H9 (cell line): Measurements from ENCODE around the gene TMEM202. TPM values are rescaled to one million over a fixed set of nuclear protein-coding genes. Genes with fewer than 3 reads are reported as not detected.

Experiments used
- DNase-seq: peaks from one replicate; pipeline ENCODE4 v3.0.0-alpha.2; 2017
- H2AFZ ChIP-seq: one replicate; pipeline ENCODE4 v1.6.1; 2013; ENCODE audit warnings: mild to moderate bottlenecking, low read length, control low read depth, moderate library complexity
- H2AK5ac ChIP-seq: 2 replicates; pipeline ENCODE4 v1.6.1; 2013; ENCODE audit warnings: low read length, control low read depth, mixed read lengths; ENCODE audit not compliant: insufficient read length
- H2BK120ac ChIP-seq: one replicate; pipeline ENCODE4 v1.6.1; 2013; ENCODE audit warnings: low read depth, mild to moderate bottlenecking, low read length, control low read depth, inconsistent platforms; ENCODE audit not compliant: poor library complexity, severe bottlenecking
- H2BK12ac ChIP-seq: 2 replicates; pipeline ENCODE4 v1.6.1; 2013; ENCODE audit warnings: low read length, control low read depth, mixed read lengths, low read depth; ENCODE audit not compliant: insufficient read length
- H2BK15ac ChIP-seq: 2 replicates; pipeline ENCODE4 v1.6.1; 2013; ENCODE audit warnings: low read depth, low read length, control low read depth
- H2BK20ac ChIP-seq: one replicate; pipeline ENCODE4 v1.6.1; 2013; ENCODE audit warnings: low read depth, mild to moderate bottlenecking, low read length, control low read depth, inconsistent platforms; ENCODE audit not compliant: poor library complexity, severe bottlenecking
- H2BK5ac ChIP-seq: 2 replicates; pipeline ENCODE4 v1.6.1; 2013; ENCODE audit warnings: low read length, control low read depth, mixed read lengths; ENCODE audit not compliant: insufficient read length
- H3K14ac ChIP-seq: 2 replicates; pipeline ENCODE4 v1.6.1; 2013; ENCODE audit warnings: low read length, control low read depth; ENCODE audit not compliant: insufficient read depth
- H3K18ac ChIP-seq: 2 replicates; pipeline ENCODE4 v1.6.1; 2013; ENCODE audit warnings: low read depth, mild to moderate bottlenecking, mixed read lengths, low read length, control low read depth; ENCODE audit not compliant: insufficient read length
- H3K23ac ChIP-seq: 2 replicates; pipeline ENCODE4 v1.6.1; 2013; ENCODE audit warnings: low read length, control low read depth, mixed read lengths, low read depth; ENCODE audit not compliant: insufficient read length
- H3K23me2 ChIP-seq: 2 replicates; pipeline ENCODE4 v1.6.1; 2013; ENCODE audit warnings: low read depth, mild to moderate bottlenecking, mixed read lengths, low read length, control low read depth; ENCODE audit not compliant: insufficient read length, poor library complexity, severe bottlenecking
- H3K27ac ChIP-seq: 2 replicates; pipeline ENCODE4 v1.5.1; 2013; ENCODE audit warnings: low read length, control low read depth, mixed read lengths, low read depth; ENCODE audit not compliant: insufficient read length
- H3K27me3 ChIP-seq: 2 replicates; pipeline ENCODE4 v1.6.1; 2013; ENCODE audit warnings: low read length, control low read depth, inconsistent platforms; ENCODE audit not compliant: insufficient read depth
- H3K4ac ChIP-seq: 2 replicates; pipeline ENCODE4 v1.6.1; 2013; ENCODE audit warnings: low read depth, mild to moderate bottlenecking, control low read depth, inconsistent platforms, low read length, moderate library complexity
- H3K4me1 ChIP-seq: 2 replicates; pipeline ENCODE4 v1.6.1; 2013; ENCODE audit warnings: low read length, control low read depth, inconsistent platforms; ENCODE audit not compliant: insufficient read depth
- H3K4me2 ChIP-seq: 2 replicates; pipeline ENCODE4 v1.6.1; 2013; ENCODE audit warnings: low read length, control low read depth, mixed read lengths; ENCODE audit not compliant: insufficient read length, insufficient read depth
- H3K56ac ChIP-seq: 2 replicates; pipeline ENCODE4 v1.6.1; 2013; ENCODE audit warnings: low read depth, mild to moderate bottlenecking, mixed read lengths, low read length, control low read depth; ENCODE audit not compliant: insufficient read length
- H3K79me1 ChIP-seq: 2 replicates; pipeline ENCODE4 v1.6.1; 2013; ENCODE audit warnings: low read depth, mild to moderate bottlenecking, moderate library complexity, low read length, control low read depth, inconsistent platforms; ENCODE audit not compliant: insufficient read depth, poor library complexity, severe bottlenecking
- H3K79me2 ChIP-seq: 2 replicates; pipeline ENCODE4 v1.6.1; 2013; ENCODE audit warnings: low read length, control low read depth, inconsistent platforms; ENCODE audit not compliant: insufficient read depth
- H3K9ac ChIP-seq: 2 replicates; pipeline ENCODE4 v1.6.1; 2013; ENCODE audit warnings: low read length, control low read depth, mixed read lengths; ENCODE audit not compliant: insufficient read length; ENCODE audit errors: extremely low read depth
- H3K9me3 ChIP-seq: one replicate; pipeline ENCODE4 v1.6.1; 2013; ENCODE audit warnings: low read depth, low read length, inconsistent platforms; ENCODE audit not compliant: control insufficient read depth
- H3T11ph ChIP-seq: one replicate; pipeline ENCODE4 v1.6.1; 2013; ENCODE audit warnings: mild to moderate bottlenecking, low read length, control low read depth, inconsistent platforms
- H4K20me1 ChIP-seq: one replicate; pipeline ENCODE4 v1.6.1; 2013; ENCODE audit not compliant: control insufficient read depth, insufficient read length, insufficient read depth
- H4K5ac ChIP-seq: 2 replicates; pipeline ENCODE4 v1.6.1; 2013; ENCODE audit warnings: low read depth, mild to moderate bottlenecking, mixed read lengths, low read length, control low read depth; ENCODE audit not compliant: insufficient read length
- H4K8ac ChIP-seq: replicated peaks from 2 replicates; pipeline ENCODE4 v1.6.1; 2013; ENCODE audit warnings: low read length, control low read depth, mixed read lengths, low read depth; ENCODE audit not compliant: insufficient read length
- H4K91ac ChIP-seq: 2 replicates; pipeline ENCODE4 v1.6.1; 2013; ENCODE audit warnings: low read depth, mild to moderate bottlenecking, moderate library complexity, mixed read lengths, low read length, control low read depth; ENCODE audit not compliant: insufficient read length
- H3K27ac Mint-ChIP-seq, 3 experiments: 2 replicates in 2 of 3; 3 replicates in 1 of 3; pipeline ENCODE4 v1.8.0; 2020 to 2021; ENCODE audit warnings: mixed read lengths in 3 of 3, mild to moderate bottlenecking in 1 of 3, moderate library complexity in 1 of 3
- H3K27me3 Mint-ChIP-seq: 2 replicates; pipeline ENCODE4 v1.8.0; 2021; ENCODE audit warnings: low read depth, mild to moderate bottlenecking, moderate library complexity, mixed read lengths
- H3K36me3 Mint-ChIP-seq, 3 experiments: 2 replicates in 2 of 3; 3 replicates in 1 of 3; pipeline ENCODE4 v1.8.0; 2020 to 2021; ENCODE audit warnings: low read depth in 3 of 3, mixed read lengths in 3 of 3; ENCODE audit not compliant: insufficient read depth in 1 of 3
- H3K4me1 Mint-ChIP-seq, 2 experiments: 2 replicates each; pipeline ENCODE4 v1.8.0; 2020; ENCODE audit warnings: mixed read lengths in 2 of 2
- H3K4me3 Mint-ChIP-seq, 2 experiments: 2 replicates in 1 of 2; 3 replicates in 1 of 2; pipeline ENCODE4 v1.8.0; 2020 to 2021; ENCODE audit warnings: mild to moderate bottlenecking in 2 of 2, mixed read lengths in 2 of 2, moderate library complexity in 1 of 2
- H3K9me3 Mint-ChIP-seq, 2 experiments: 2 replicates in 1 of 2; 3 replicates in 1 of 2; pipeline ENCODE4 v1.8.0; 2020; ENCODE audit warnings: mild to moderate bottlenecking in 2 of 2, mixed read lengths in 2 of 2, moderate library complexity in 1 of 2
- CTCF ChIP-seq: fragments of 200-600 bp; sonication (generic); conservative IDR thresholded peaks from 3 replicates; pipeline ENCODE4 v1.8.0; 2021; ENCODE audit warnings: antibody characterized with exemption, mild to moderate bottlenecking
- WGBS: extraction: QIAGEN DNeasy Blood & Tissue Kit; methylation state at CpG from one replicate; pipeline ENCODE4 v1.1.7; 2013; ENCODE audit warnings: missing lambda C conversion rate, low lambda C conversion rate, mixed read lengths; ENCODE audit not compliant: insufficient read length; ENCODE audit errors: extremely low coverage; 5-methylcytosine and 5-hydroxymethylcytosine counted together
- total RNA-seq: library from RNA; stranded (reverse); gene quantifications from 2 replicates; pipeline ENCODE4 v1.2.1, GENCODE V29; 2021

TMEM202 gene
- total RNA-seq, 1 experiment from 2014 or later = not detected

- Mint-ChIP-seq H3K9me3 (peaks cover 2 to 4% of the 10 kb centered on the region in 2 experiments; a peak in 2 of 5 replicates), H3K4me3 (no peak overlapping the region), H3K4me1 (no peaks in the 10 kb centered on the region), H3K36me3 (no peaks in the 10 kb centered on the region), H3K27ac (no peak overlapping the region), H3K27me3 (peaks cover 9% of the 10 kb centered on the region)
- H3K14ac ChIP-seq = no peak overlapping the region
- H3K9me3 ChIP-seq = no peaks in the 10 kb centered on the region
- H3K79me2 ChIP-seq = no peaks in the 10 kb centered on the region
- no peaks in the 10 kb centered on the region for H4K20me1 ChIP-seq
- H2BK20ac ChIP-seq = no peak overlapping the region
- no peak overlapping the region for H2BK5ac ChIP-seq
- no peaks in the 10 kb centered on the region for H3K27me3 ChIP-seq
- H3T11ph ChIP-seq = no peak overlapping the region
- no peak overlapping the region for H4K8ac ChIP-seq
- no peaks in the 10 kb centered on the region for H3K4me1 ChIP-seq
- H3K79me1 ChIP-seq = no peaks in the 10 kb centered on the region
- H2AK5ac ChIP-seq = no peak overlapping the region
- WGBS = no CpG with 5 or more reads among the region's 1 CpG
- no peak overlapping the region for H3K18ac ChIP-seq
- no peak overlapping the region for H3K56ac ChIP-seq
- no peak overlapping the region for H4K5ac ChIP-seq
- no peak for DNase-seq
- no peak overlapping the region for H4K91ac ChIP-seq
- no peak for TF ChIP-seq CTCF
- H2BK120ac ChIP-seq = no peak overlapping the region
- H3K27ac ChIP-seq = no peak overlapping the region
- no peak overlapping the region for H3K9ac ChIP-seq
- no peak overlapping the region for H3K4ac ChIP-seq
- no peak overlapping the region for H2BK15ac ChIP-seq
- no peak overlapping the region for H2AFZ ChIP-seq
- no peak overlapping the region for H2BK12ac ChIP-seq
- H3K4me2 ChIP-seq = no peak overlapping the region
- H3K23me2 ChIP-seq = no peaks in the 10 kb centered on the region
- no peak overlapping the region for H3K23ac ChIP-seq
These were observed 47.3 kb downstream of the TMEM202 start for GRCh38 chr15:72445426-72445825.
